Erythroblast (primary cell): ENCODE results near the gene RPL6.
A peak's percentile ranks its signal among the peaks of the same experiment; 100 is the strongest.
"Not testable (repeated sequence)": the region's sequence is repeated elsewhere in the genome, so short reads cannot be mapped to it uniquely, and the experiment has no call there.

Experiments
- DNase-seq, 2 experiments: peaks; one replicate each; lab custom pipeline; 2025; lab: John Stamatoyannopoulos, UW
- GATA1 ChIP-seq: IDR thresholded peaks from 2 replicates; pipeline ENCODE4 v1.6.1; 2011; ENCODE audit warnings: low read depth, mild to moderate bottlenecking, control low read depth, low read length, moderate library complexity
- POLR2A ChIP-seq: IDR thresholded peaks from 2 replicates; pipeline ENCODE4 v1.6.1; 2011; ENCODE audit warnings: mild to moderate bottlenecking, low read length

The RPL6 gene

GRCh38 chr12:112409064-112409905, at the start of gene RPL6:
Gene RPL6, minus strand, starts transcription at chr12:112409605. Its CDS starts 949 bp downstream, at chr12:112408656.
- peak; percentile 91 to 93 for DNase-seq
- TF ChIP-seq GATA1: no peak
- TF ChIP-seq POLR2A: peak; percentile 98

- no peak for DNase-seq
- TF ChIP-seq POLR2A: no peak
- TF ChIP-seq GATA1: no peak
Measured at GRCh38 chr12:112458751-112459150, 49.3 kb upstream of the RPL6 start.

GRCh38 chr12:112458330-112458729, 48.9 kb upstream of the RPL6 start:
- DNase-seq: no peak
- no peak for TF ChIP-seq POLR2A
- no peak for TF ChIP-seq GATA1

GRCh38 chr12:112457142-112457541, 47.7 kb upstream of the RPL6 start:
- DNase-seq: not testable (repeated sequence)

- no peak for TF ChIP-seq POLR2A
- TF ChIP-seq GATA1: no peak
- DNase-seq: no peak
Measured at GRCh38 chr12:112456029-112456428, 46.6 kb upstream of the RPL6 start.

GRCh38 chr12:112450725-112451124, 41.3 kb upstream of the RPL6 start:
- no peak for TF ChIP-seq GATA1
- no peak for TF ChIP-seq POLR2A
- no peak for DNase-seq

- DNase-seq: not testable (repeated sequence)
Measured at GRCh38 chr12:112448165-112448564, 38.8 kb upstream of the RPL6 start.

- DNase-seq: no peak
Measured at GRCh38 chr12:112447106-112447505, 37.7 kb upstream of the RPL6 start.

GRCh38 chr12:112446008-112446725, 36.8 kb upstream of the RPL6 start:
- no peak for TF ChIP-seq GATA1
- peak; percentile 41 to 56 for DNase-seq

More at GRCh38 chr12:112447106-112447505, 37.7 kb upstream of the RPL6 start:
- TF ChIP-seq GATA1 (no peak), POLR2A (no peak)

GRCh38 chr12:112443916-112444315, 34.5 kb upstream of the RPL6 start:
- TF ChIP-seq GATA1: no peak
- TF ChIP-seq POLR2A: no peak
- no peak for DNase-seq

- DNase-seq: not testable (repeated sequence)
Measured at GRCh38 chr12:112440653-112441052, 31.2 kb upstream of the RPL6 start.

- no peak for TF ChIP-seq GATA1
- TF ChIP-seq POLR2A: no peak
- DNase-seq: no peak
Measured at GRCh38 chr12:112439769-112440168, 30.4 kb upstream of the RPL6 start.

- not testable (repeated sequence) for DNase-seq
Measured at GRCh38 chr12:112438645-112439044, 29.2 kb upstream of the RPL6 start.

- TF ChIP-seq GATA1: no peak
- TF ChIP-seq POLR2A: no peak
- DNase-seq: no peak
Measured at GRCh38 chr12:112433551-112433950, 24.1 kb upstream of the RPL6 start.

GRCh38 chr12:112431965-112432364, 22.6 kb upstream of the RPL6 start:
- TF ChIP-seq POLR2A (no peak), GATA1 (no peak)
- DNase-seq: no peak
